Osteocyte (in vitro differentiated cells): ENCODE results near the gene MEMO1. TPM values are rescaled to one million over a fixed set of nuclear protein-coding genes. Genes with fewer than 3 reads are reported as not detected.

Source experiments
- DNase-seq: peaks from one replicate; pipeline ENCODE4 v3.0.0; 2021; ENCODE audit warnings: mixed read lengths; ENCODE audit not compliant: unreplicated experiment; ENCODE audit errors: extremely low spot score
- H3K27ac Mint-ChIP-seq: one replicate; pipeline ENCODE4 v1.8.0; 2021; ENCODE audit warnings: mild to moderate bottlenecking, mixed read lengths; ENCODE audit not compliant: unreplicated experiment
- H3K27me3 Mint-ChIP-seq: one replicate; pipeline ENCODE4 v1.8.0; 2021; ENCODE audit warnings: mixed read lengths; ENCODE audit not compliant: unreplicated experiment
- H3K36me3 Mint-ChIP-seq: one replicate; pipeline ENCODE4 v1.8.0; 2021; ENCODE audit warnings: mixed read lengths; ENCODE audit not compliant: unreplicated experiment
- H3K4me1 Mint-ChIP-seq: one replicate; pipeline ENCODE4 v1.8.0; 2021; ENCODE audit warnings: mixed read lengths; ENCODE audit not compliant: unreplicated experiment
- H3K4me3 Mint-ChIP-seq: one replicate; pipeline ENCODE4 v1.8.0; 2021; ENCODE audit warnings: mild to moderate bottlenecking, moderate library complexity, mixed read lengths; ENCODE audit not compliant: unreplicated experiment
- H3K9me3 Mint-ChIP-seq: one replicate; pipeline ENCODE4 v1.8.0; 2021; ENCODE audit warnings: mixed read lengths; ENCODE audit not compliant: unreplicated experiment
- total RNA-seq: library from RNA; stranded (reverse); gene quantifications from 2 replicates; pipeline ENCODE4 v1.2.1, GENCODE V29; 2021
- TF ChIP-seq, protein P1 (sequence below): fragments of 200-600 bp; sonication (generic); IDR thresholded peaks from 2 replicates; pipeline ENCODE4 v1.5.0; 2021; ENCODE audit warnings: antibody characterized with exemption, mild to moderate bottlenecking, moderate library complexity

MEMO1 gene
- total RNA-seq, 1 donor from 2014 or later = 48.1 TPM

DNA sequence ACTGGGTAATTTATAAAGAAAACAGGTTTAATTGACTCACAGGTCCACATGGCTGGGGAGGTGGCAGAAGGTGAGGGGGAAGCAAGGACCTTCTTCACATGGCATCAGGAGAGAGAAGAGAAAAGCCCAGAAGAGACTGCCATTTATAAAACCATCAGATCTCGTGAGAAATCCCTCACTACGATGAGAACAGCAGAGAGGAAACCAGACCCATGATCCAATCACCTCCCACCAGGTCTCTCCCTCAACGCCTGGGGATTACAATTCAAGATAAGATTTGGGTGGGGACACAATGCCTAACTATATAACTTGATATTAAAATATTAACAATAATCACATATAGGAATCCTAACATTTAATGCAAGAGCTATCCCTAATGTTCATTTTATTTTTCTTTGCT is 31.8 kb downstream of the MEMO1 start:
- H3K4me3 Mint-ChIP-seq = no peak overlapping the region
- no peak for DNase-seq
- peaks cover 19% of the 10 kb centered on the region for H3K4me1 Mint-ChIP-seq
- no peaks in the 10 kb centered on the region for H3K9me3 Mint-ChIP-seq
- H3K27ac Mint-ChIP-seq = no peak overlapping the region
- H3K36me3 Mint-ChIP-seq = no peaks in the 10 kb centered on the region
- TF ChIP-seq, protein P1, sequence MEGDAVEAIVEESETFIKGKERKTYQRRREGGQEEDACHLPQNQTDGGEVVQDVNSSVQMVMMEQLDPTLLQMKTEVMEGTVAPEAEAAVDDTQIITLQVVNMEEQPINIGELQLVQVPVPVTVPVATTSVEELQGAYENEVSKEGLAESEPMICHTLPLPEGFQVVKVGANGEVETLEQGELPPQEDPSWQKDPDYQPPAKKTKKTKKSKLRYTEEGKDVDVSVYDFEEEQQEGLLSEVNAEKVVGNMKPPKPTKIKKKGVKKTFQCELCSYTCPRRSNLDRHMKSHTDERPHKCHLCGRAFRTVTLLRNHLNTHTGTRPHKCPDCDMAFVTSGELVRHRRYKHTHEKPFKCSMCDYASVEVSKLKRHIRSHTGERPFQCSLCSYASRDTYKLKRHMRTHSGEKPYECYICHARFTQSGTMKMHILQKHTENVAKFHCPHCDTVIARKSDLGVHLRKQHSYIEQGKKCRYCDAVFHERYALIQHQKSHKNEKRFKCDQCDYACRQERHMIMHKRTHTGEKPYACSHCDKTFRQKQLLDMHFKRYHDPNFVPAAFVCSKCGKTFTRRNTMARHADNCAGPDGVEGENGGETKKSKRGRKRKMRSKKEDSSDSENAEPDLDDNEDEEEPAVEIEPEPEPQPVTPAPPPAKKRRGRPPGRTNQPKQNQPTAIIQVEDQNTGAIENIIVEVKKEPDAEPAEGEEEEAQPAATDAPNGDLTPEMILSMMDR = no peak
- no peaks in the 10 kb centered on the region for H3K27me3 Mint-ChIP-seq

- H3K9me3 Mint-ChIP-seq = no peaks in the 10 kb centered on the region
- no peaks in the 10 kb centered on the region for H3K27me3 Mint-ChIP-seq
- H3K4me3 Mint-ChIP-seq = no peak overlapping the region
- H3K36me3 Mint-ChIP-seq = no peaks in the 10 kb centered on the region
- no peak for DNase-seq
- H3K27ac Mint-ChIP-seq = no peak overlapping the region
- TF ChIP-seq, protein P1 = no peak
- H3K4me1 Mint-ChIP-seq = peaks cover 18% of the 10 kb centered on the region
Measured at GRCh38 chr2:31978436-31978835, 32.4 kb downstream of the MEMO1 start.

DNA sequence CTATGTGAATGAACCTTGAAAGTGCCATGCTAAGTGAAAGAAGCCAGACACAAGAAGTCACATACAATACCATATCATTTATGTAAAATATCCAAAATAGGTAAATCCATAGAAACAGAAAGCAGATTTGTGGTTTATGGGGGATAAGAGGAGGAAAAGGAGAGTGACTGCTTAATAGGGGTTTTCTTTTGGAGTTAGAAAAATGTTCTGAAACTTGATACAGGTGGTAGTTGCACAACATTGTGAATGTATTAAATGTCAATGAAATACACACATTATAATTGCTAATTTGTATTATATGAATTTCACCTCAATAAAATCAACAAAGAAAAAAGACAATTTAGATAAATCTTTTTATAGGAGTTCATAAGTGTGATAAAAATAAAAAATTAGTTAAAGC is 37.1 kb downstream of the MEMO1 start:
- Mint-ChIP-seq H3K4me3 (no peak overlapping the region), H3K4me1 (peaks cover 9% of the 10 kb centered on the region), H3K27ac (no peak overlapping the region), H3K27me3 (no peaks in the 10 kb centered on the region), H3K9me3 (no peaks in the 10 kb centered on the region), H3K36me3 (no peaks in the 10 kb centered on the region)
- DNase-seq = no peak
- TF ChIP-seq, protein P1 = no peak

GRCh38 chr2:31972059-31972458 is 38.7 kb downstream of the MEMO1 start:
- Mint-ChIP-seq H3K9me3 (no peaks in the 10 kb centered on the region), H3K36me3 (no peaks in the 10 kb centered on the region), H3K27me3 (no peaks in the 10 kb centered on the region), H3K4me1 (peaks cover 9% of the 10 kb centered on the region), H3K4me3 (no peak overlapping the region), H3K27ac (no peak overlapping the region)
- TF ChIP-seq, protein P1 = no peak
- DNase-seq = no peak

GRCh38 chr2:31969178-31969577 is 41.6 kb downstream of the MEMO1 start:
- H3K27ac Mint-ChIP-seq = no peak overlapping the region
- H3K4me3 Mint-ChIP-seq = no peak overlapping the region
- H3K36me3 Mint-ChIP-seq = no peaks in the 10 kb centered on the region
- no peak for DNase-seq
- no peaks in the 10 kb centered on the region for H3K9me3 Mint-ChIP-seq
- H3K4me1 Mint-ChIP-seq = peaks cover 9% of the 10 kb centered on the region
- TF ChIP-seq, protein P1 = no peak
- H3K27me3 Mint-ChIP-seq = no peaks in the 10 kb centered on the region
